NK-92 (cell line): ENCODE data around the gene PLCH1.

Source experiments
- DNase-seq: peaks from one replicate; lab custom pipeline; 2025; ENCODE audit not compliant: unreplicated experiment; lab: John Stamatoyannopoulos, UW

PLCH1 gene

GRCh38 chr3:155609586-155609985 is 135.3 kb downstream of the PLCH1 start:
- no peak for DNase-seq

GRCh38 chr3:155608228-155608920 is 136.5 kb downstream of the PLCH1 start:
- no peak for DNase-seq

DNA sequence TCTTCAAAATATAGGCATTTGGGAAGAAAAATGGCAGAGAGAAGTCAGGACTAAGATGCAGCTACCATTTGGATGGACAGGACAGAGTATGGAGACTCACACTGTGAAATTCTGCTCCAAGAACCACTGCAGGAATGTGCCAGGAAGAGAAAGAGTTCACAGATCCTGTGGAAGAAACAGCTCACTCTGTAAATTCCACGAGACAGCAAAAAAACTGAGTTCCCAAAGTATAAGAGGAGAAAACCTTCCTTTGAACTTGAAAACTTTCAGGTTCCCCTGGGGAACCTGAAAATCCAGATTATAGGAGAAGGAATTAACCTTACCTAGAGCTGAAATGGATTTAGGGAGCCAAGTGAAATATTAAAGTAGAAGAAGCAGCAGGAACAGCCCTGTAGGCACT is 137.1 kb downstream of the PLCH1 start:
- DNase-seq = no peak

DNA sequence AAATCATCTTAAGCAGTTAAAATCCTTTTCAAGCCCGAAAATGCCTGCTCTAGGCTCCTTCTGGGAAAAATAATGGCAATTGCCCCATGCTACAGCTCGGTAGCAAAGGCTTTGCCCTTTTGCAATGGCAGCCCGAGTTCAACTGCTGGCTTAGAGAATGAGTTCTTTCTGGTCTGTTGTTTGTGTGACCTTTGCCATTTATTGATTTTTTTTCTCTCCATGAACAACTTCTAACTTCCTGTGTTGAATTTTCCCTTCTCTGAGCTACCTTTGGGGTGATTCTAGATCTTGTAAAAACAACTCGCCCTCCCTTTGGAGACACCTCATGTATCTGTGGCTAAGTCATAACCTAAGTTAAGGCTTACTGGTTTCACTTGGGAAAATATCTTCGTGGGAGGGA is 139.3 kb downstream of the PLCH1 start:
- DNase-seq = no peak

DNA sequence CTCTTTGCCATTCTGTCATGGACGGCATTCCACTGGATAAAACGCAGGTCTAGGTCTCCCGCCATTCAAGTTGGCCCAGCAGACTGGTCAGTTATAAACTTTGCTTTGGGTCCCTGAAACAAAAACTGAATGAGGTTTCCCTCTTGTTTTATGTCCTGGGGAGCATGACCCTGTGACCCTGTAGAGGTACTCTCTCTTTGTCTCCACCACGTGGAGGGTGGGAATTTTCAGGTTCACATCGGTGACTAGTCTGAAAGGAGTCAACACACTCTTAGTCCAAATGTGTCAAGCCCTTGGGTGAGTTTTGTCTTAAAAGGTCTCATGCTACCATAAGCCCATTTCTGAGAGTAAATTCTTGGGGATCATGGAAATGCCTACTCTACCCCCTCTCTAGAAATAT is 139.9 kb downstream of the PLCH1 start:
- DNase-seq = no peak

DNA sequence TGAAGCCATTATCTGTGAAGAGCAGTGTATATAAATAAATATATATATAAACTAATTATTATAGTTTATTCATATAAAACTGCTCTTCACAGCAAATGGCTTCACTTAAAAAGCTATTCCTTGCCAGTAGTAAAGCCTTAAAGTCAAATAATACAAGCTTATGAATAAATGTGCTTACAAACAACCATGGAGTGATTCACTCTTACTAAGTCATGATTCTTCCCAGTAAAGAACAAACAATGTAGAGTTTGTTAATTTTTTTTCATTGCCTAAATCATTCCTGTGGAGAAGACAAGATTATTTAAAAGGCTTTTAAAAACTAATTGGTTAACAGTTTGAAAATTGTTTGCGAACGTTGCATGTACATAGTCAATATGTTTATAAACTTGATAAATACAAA is 140.7 kb downstream of the PLCH1 start:
- DNase-seq = no peak

DNA sequence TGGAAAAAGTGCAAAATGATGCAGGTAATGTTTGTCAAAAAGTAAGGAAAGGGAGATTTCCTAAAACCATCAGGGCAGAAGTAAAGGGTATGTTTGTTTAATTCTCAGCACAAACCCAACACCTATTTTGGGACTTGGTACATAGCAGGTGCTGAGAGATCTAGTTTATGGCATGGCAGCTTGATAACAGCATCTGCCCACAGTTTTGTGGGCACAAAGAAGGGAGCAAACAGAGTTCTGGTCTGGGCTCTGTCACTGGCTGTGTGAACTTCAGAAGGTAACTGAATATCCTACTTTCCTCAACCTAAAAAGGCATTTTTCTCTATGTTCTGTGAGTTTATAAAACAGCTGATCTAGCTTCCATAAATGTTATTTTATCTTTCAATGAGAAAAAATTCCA is 141.6 kb downstream of the PLCH1 start:
- DNase-seq = no peak

GRCh38 chr3:155602307-155602706 is 142.6 kb downstream of the PLCH1 start:
- DNase-seq = no peak

GRCh38 chr3:155598671-155599070 is 146.2 kb downstream of the PLCH1 start:
- DNase-seq = no peak

DNA sequence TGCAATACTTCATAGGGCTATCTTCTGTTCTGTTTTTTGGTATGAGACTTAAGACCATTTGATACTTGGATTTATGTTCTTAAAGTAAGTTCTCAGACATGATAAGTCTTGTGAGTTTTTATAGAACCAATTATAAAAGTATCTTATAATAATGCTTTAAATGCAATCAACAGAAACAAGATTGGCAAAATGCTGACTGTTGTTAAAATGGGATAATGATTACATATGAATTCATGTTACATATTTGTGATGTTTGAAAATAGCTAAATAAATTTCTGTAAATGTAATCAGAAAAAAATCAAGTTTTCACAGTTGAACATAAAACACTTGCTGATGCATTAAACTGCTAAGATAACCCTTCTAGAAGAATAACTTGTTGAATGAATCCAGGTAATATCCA is 148.3 kb downstream of the PLCH1 start:
- no peak for DNase-seq

DNA sequence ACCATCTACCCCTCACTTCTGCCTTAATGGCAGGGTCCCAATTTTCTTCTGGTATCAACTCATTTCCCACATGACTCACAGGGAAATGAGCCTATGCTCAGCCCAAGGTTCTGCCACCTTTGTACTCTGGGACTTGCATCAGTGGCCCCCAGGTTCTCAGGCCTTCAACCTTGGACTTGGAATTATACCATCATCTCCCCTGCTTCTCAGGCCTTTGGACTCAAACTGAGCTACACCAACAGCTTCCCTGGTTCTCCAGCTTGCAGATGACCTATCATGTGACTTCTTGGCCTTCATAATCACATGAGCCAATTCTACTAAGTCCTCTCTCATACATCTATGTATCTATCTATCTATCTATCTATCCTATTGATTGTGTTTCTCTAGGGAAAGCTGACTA is 149.5 kb downstream of the PLCH1 start:
- DNase-seq = no peak

DNA sequence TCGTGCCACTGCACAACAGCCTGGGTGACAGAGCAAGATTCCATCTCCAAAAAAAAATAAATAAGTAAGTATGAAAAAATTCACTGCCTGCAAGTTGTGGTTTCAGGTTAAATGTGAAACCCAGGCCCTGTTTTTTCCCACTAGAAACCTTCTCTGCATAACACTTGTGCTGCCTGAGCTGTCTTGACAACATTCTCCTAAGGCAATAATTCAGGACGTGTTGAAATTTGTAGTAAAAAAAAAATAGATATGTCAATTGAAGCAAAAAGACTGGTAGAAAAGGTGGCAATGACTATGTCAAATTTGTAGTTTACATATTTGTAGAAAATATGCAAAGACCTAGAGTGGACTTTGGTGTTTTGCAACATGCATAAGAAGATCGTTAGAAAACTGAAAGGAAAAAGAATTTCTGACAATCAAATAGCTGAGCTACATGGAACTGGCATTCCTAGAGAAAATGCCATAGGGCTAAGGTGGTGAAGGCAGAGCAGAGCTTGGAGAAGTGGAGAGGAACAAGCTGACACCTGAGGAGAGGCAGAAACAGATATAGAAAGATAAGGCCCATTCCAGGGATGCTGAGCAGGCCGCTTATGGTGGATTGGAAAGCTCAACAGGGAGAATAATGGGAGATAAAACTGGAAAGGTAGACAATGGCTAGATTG is 150.2 kb downstream of the PLCH1 start:
- no peak for DNase-seq

DNA sequence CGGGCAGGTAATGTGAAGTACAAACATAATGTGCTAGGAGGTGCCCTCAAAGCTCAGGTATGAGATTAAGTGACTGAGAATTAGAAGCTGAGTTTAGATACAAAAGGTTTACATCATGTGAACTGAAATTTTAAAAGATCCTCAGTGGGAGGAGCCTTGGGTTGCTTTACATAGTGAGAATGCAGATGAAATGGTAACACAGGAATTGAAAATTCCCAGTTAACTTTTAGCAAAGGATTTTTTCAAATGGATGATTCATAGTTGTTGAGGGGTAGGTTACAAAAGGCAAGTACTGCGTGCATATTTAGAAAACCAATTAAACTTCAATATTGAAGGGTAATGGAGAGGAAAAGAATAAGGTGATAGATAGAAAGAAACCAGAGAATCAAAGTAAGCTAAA is 157.3 kb downstream of the PLCH1 start:
- no peak for DNase-seq

- no peak for DNase-seq
These were observed 159.5 kb downstream of the PLCH1 start for GRCh38 chr3:155585384-155585783.

DNA sequence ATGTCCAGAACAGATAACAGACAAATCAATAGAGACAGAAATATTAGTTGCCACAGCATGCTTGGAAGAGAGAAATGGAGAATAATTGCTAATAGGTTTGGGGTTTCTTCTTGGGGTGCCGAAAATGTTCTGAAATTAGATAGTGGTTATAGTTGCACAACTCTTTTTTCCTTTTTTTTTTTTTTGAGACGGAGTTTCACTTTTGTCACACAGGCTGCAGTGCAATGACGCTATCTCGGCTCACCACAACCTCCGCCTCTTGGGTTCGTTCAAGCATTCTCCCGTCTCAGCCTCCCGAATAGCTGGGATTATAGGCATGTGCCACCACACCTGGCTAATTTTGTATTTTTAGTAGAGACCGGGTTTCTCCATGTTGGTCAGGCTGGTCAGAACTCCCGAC is 163.3 kb downstream of the PLCH1 start:
- DNase-seq = no peak

GRCh38 chr3:155572085-155572484 is 172.8 kb downstream of the PLCH1 start:
- DNase-seq = no peak

- DNase-seq = no peak
These were observed 176.6 kb downstream of the PLCH1 start for GRCh38 chr3:155568295-155568694.

DNA sequence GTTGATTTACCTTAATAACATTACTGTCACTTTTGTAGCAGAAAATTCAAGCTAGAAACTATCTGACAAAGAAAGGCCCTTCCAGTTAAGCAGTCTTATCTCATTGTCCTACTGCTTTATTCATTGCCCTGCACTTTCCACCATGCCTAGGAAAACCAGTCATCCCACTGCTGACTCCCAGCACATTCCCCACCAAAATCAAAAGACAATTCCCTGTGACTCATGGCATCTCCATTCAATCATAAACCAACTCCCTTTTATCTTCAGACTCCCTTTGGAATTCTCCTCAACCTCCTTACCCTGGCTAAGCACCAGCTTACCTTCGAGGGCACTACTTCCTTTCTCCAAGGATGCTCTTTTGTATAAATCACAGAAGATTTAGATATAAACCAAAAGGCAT is 184.3 kb downstream of the PLCH1 start:
- DNase-seq = no peak

GRCh38 chr3:155560135-155560534 is 184.7 kb downstream of the PLCH1 start:
- DNase-seq = no peak

- no peak for DNase-seq
These were observed 188.3 kb downstream of the PLCH1 start for GRCh38 chr3:155556531-155556930.

- no peak for DNase-seq
These were observed 189.3 kb downstream of the PLCH1 start for GRCh38 chr3:155555479-155556060.

GRCh38 chr3:155554777-155555451 is 190.0 kb downstream of the PLCH1 start:
- DNase-seq = no peak
